K562 (cell line): ENCODE results near the gene CAST. TPM values are rescaled to one million over a fixed set of nuclear protein-coding genes. Genes with fewer than 3 reads are reported as not detected.

Experiments
- ATAC-seq: fragments of 200-7000 bp; cut with Tn5 transposase; 3 replicates; pipeline ENCODE4 v1.9.1; 2020; ENCODE audit warnings: moderate library complexity
- BruUV-seq: library from RNA; stranded (reverse); fragments of 400-500 nt; replicated peaks from 2 replicates; lab custom pipeline; 2021; lab: Mats Ljungman, UMichigan
- CTCF ChIA-PET: fragments of 300-600 bp; formaldehyde crosslinking; extraction: SDS; loops from one replicate; lab custom pipeline; 2021; ENCODE audit warnings: low intra/inter-chr PET ratio; lab: Yijun Ruan, JAX
- POLR2A ChIA-PET: fragments of 300-600, 350-650 bp; sonication (Branson Sonifier 250); formaldehyde crosslinking; extraction: SDS; loops from one replicate; lab custom pipeline; 2021; ENCODE audit warnings: antibody characterized with exemption, inconsistent platforms; lab: Yijun Ruan, JAX
- DNase-seq, 4 experiments: peaks; one replicate each; pipeline versions ENCODE4 v3.0.0 to v3.0.0-alpha.2; 2011 to 2018; ENCODE audit warnings: low spot score in 3 of 4, mixed read lengths in 3 of 4; ENCODE audit errors: extremely low read depth in 1 of 4
- FAIRE-seq: peaks from 2 replicates; lab custom pipeline; 2011; peaks lifted over from hg19 to GRCh38; lab: Jason Lieb, UNC
- H2AFZ ChIP-seq: 2 replicates; pipeline ENCODE4 v1.6.0; 2011; ENCODE audit warnings: low read depth, low read length, control low read depth, inconsistent platforms
- H3K27ac ChIP-seq: fragments of 200-600 bp; 3 replicates; pipeline ENCODE4 v1.8.0; 2011; ENCODE audit warnings: low read depth, mild to moderate bottlenecking, control low read depth, inconsistent platforms, low read length, moderate library complexity, mixed read lengths; ENCODE audit errors: extremely low read depth
- H3K27me3 ChIP-seq, 2 experiments: fragments of 300-600 bp in 1 of 2; 2 replicates in 1 of 2; 3 replicates in 1 of 2; pipeline versions ENCODE4 v1.6.0 to v1.8.0; 2011; ENCODE audit warnings: inconsistent platforms in 2 of 2, low read length in 2 of 2, mild to moderate bottlenecking in 1 of 2, mixed read lengths in 1 of 2, moderate library complexity in 1 of 2; ENCODE audit not compliant: control insufficient read depth in 2 of 2, insufficient read depth in 2 of 2
- H3K36me3 ChIP-seq: fragments of 300-600 bp; 3 replicates; pipeline ENCODE4 v1.8.0; 2011; ENCODE audit warnings: mild to moderate bottlenecking, low read length, inconsistent platforms; ENCODE audit not compliant: control insufficient read depth, insufficient read depth
- H3K4me1 ChIP-seq, 2 experiments: fragments of 200-600 bp in 1 of 2; replicated peaks in 1 of 2; 2 replicates in 1 of 2; 3 replicates in 1 of 2; pipeline versions ENCODE4 v1.5.1 to v1.8.0; 2011; ENCODE audit warnings: inconsistent platforms in 2 of 2, low read length in 2 of 2, mild to moderate bottlenecking in 1 of 2, mixed read lengths in 1 of 2, moderate library complexity in 1 of 2; ENCODE audit not compliant: control insufficient read depth in 2 of 2, insufficient read depth in 2 of 2
- H3K4me2 ChIP-seq: 2 replicates; pipeline ENCODE4 v1.6.1; 2011; ENCODE audit warnings: low read length, control low read depth, inconsistent platforms, mixed read lengths; ENCODE audit not compliant: insufficient read depth
- H3K4me3 ChIP-seq: fragments of 200-600 bp; sonication (generic), shearing (Covaris generic); 2 replicates; pipeline ENCODE4 v1.5.1; 2016; ENCODE audit warnings: control low read depth, inconsistent platforms
- H3K79me2 ChIP-seq: fragments of 200-600 bp; 3 replicates; pipeline ENCODE4 v1.8.0; 2011; ENCODE audit warnings: low read length, inconsistent platforms; ENCODE audit not compliant: control insufficient read depth, insufficient read depth
- H3K9ac ChIP-seq, 2 experiments: 2 replicates each; pipeline versions ENCODE4 v1.6.0 to v1.6.1; 2011; ENCODE audit warnings: low read depth in 2 of 2, low read length in 2 of 2, control low read depth in 1 of 2, inconsistent platforms in 1 of 2, mild to moderate bottlenecking in 1 of 2, mixed read lengths in 1 of 2; ENCODE audit not compliant: insufficient read depth in 1 of 2
- H3K9me1 ChIP-seq: one replicate; pipeline ENCODE4 v1.6.0; 2011; ENCODE audit warnings: inconsistent platforms, mild to moderate bottlenecking, low read length, moderate library complexity; ENCODE audit not compliant: control insufficient read depth, insufficient read depth
- H3K9me3 ChIP-seq: replicated peaks from 2 replicates; pipeline ENCODE4 v1.5.1; 2011; ENCODE audit warnings: low read depth, low read length, inconsistent platforms; ENCODE audit not compliant: control insufficient read depth, insufficient read depth
- H4K20me1 ChIP-seq: replicated peaks from 2 replicates; pipeline ENCODE4 v1.6.1; 2011; ENCODE audit warnings: low read length, inconsistent platforms, mixed read lengths; ENCODE audit not compliant: control insufficient read depth, insufficient read depth
- ARID3B ChIP-seq: fragments of 250-450 bp; sonication (Bioruptor Pico); IDR thresholded peaks from 2 replicates; pipeline ENCODE4 v1.4.0; 2020; ENCODE audit warnings: borderline replicate concordance
- ASH1L ChIP-seq: fragments of 450-650 bp; IDR thresholded peaks from 2 replicates; pipeline ENCODE4 v1.6.1; 2018; ENCODE audit warnings: borderline replicate concordance, mild to moderate bottlenecking, low read depth; ENCODE audit not compliant: partially characterized antibody
- CXXC5 ChIP-seq: fragments of 250-450 bp; sonication (Bioruptor Pico); IDR thresholded peaks from 2 replicates; pipeline ENCODE4 v1.8.0; 2022; ENCODE audit warnings: inconsistent platforms, mild to moderate bottlenecking, moderate library complexity
- FOSL1 ChIP-seq: fragments of 200-800 bp; sonication (Bioruptor generic); conservative IDR thresholded peaks from 2 replicates; pipeline ENCODE4 v1.6.1; 2016; ENCODE audit warnings: missing genetic modification characterization, missing compliant biosample characterization
- GATAD2B ChIP-seq: fragments of 450-650 bp; IDR thresholded peaks from 2 replicates; pipeline ENCODE4 v1.6.1; 2017; ENCODE audit warnings: mild to moderate bottlenecking, borderline replicate concordance
- HES1 ChIP-seq: fragments of 450-650 bp; IDR thresholded peaks from 2 replicates; pipeline ENCODE4 v1.6.1; 2016; ENCODE audit warnings: low read depth, mild to moderate bottlenecking, moderate library complexity
- HMGXB4 ChIP-seq: sonication (generic); formaldehyde crosslinking; IDR thresholded peaks from 2 replicates; pipeline ENCODE4 v1.8.1; 2023; ENCODE audit warnings: mild to moderate bottlenecking, missing genetic modification reagents
- MECOM ChIP-seq: fragments of 250-450 bp; sonication (Bioruptor Pico); IDR thresholded peaks from 2 replicates; pipeline ENCODE4 v1.8.0; 2022; ENCODE audit warnings: inconsistent platforms
- NFE2 ChIP-seq: IDR thresholded peaks from 2 replicates; pipeline ENCODE4 v1.6.1; 2014; ENCODE audit warnings: antibody characterized with exemption, low read depth
- NR2F6 ChIP-seq: fragments of 450-650 bp; formaldehyde crosslinking; IDR thresholded peaks from 2 replicates; pipeline ENCODE4 v1.4.0; 2020; ENCODE audit warnings: mild to moderate bottlenecking
- PHB2 ChIP-seq: fragments of 450-650 bp; IDR thresholded peaks from 2 replicates; pipeline ENCODE4 v1.6.1; 2017; ENCODE audit warnings: low read depth
- RFX1 ChIP-seq: fragments of 450-650 bp; IDR thresholded peaks from 2 replicates; pipeline ENCODE4 v1.6.1; 2016; ENCODE audit warnings: mild to moderate bottlenecking, moderate library complexity
- RUNX1 ChIP-seq: sonication (generic); IDR thresholded peaks from 2 replicates; pipeline ENCODE4 v1.6.1; 2016; ENCODE audit warnings: antibody characterized with exemption, low read depth
- YBX1 ChIP-seq: fragments of 450-650 bp; IDR thresholded peaks from 2 replicates; pipeline ENCODE4 v1.7.1; 2016; ENCODE audit warnings: mild to moderate bottlenecking
- ZBED1 ChIP-seq: IDR thresholded peaks from 2 replicates; pipeline ENCODE4 v1.6.1; 2014
- ZNF253 ChIP-seq: fragments of 250-450 bp; sonication (Bioruptor Pico); conservative IDR thresholded peaks from 2 replicates; pipeline ENCODE4 v1.6.1; 2021; ENCODE audit warnings: mild to moderate bottlenecking
- ZNF76 ChIP-seq: fragments of 250-450 bp; sonication (Bioruptor Pico); IDR thresholded peaks from 2 replicates; pipeline ENCODE4 v1.4.0; 2020; ENCODE audit warnings: mild to moderate bottlenecking, moderate library complexity, borderline replicate concordance
- WGBS: fragments of 100-300 bp; shearing (Covaris generic); methylation state at CpG from one replicate; pipeline ENCODE4 v1.1.6; 2016; ENCODE audit warnings: low coverage, mixed read lengths; ENCODE audit not compliant: insufficient coverage; ENCODE audit errors: missing lambda C conversion rate; 5-methylcytosine and 5-hydroxymethylcytosine counted together
- in situ Hi-C: fragments of 300-500 bp; cut with MboI; formaldehyde crosslinking; loops from 4 replicates; pipeline ENCODE4 v1.15.0; 2018; ENCODE audit warnings: inconsistent platforms, mixed read lengths
- intact Hi-C: fragments of 100-400 bp; cut with micrococcal nuclease; formaldehyde crosslinking; loops from 2 replicates; pipeline ENCODE4 v1.14.2; 2022
- polyA plus RNA-seq, 8 experiments: library from polyadenylated mRNA; depleted of rRNA in 4 of 8; stranded (reverse) in 5 of 8; unstranded in 3 of 8; fragments of >200 nt; fragmentation: Nextera tagmentation in 2 of 8; fragmentation: Illumina TruSeq in 1 of 8; extraction: Ambion mirVana in 2 of 8; extraction: Trizol in 1 of 8; gene quantifications; 2 replicates each; pipeline versions ENCODE4 v1.2.1 to v1.2.3, GENCODE V29; 2011 to 2014; ENCODE audit warnings: inconsistent platforms in 1 of 8, missing spikeins in 1 of 8
- total RNA-seq, 7 experiments: library from RNA; depleted of rRNA in 6 of 7; stranded (reverse); fragments of >200 nt in 6 of 7; fragmentation: Illumina TruSeq in 2 of 7; extraction: Trizol in 2 of 7; gene quantifications; 2 replicates each; pipeline versions ENCODE4 v1.2.1 to v1.2.3, GENCODE V29; 2011 to 2021; ENCODE audit warnings: low replicate concordance in 1 of 7
- TF ChIP-seq, protein P1 (sequence below): fragments of 250-450 bp; sonication (Bioruptor Pico); IDR thresholded peaks from 2 replicates; pipeline ENCODE4 v1.8.0; 2022; ENCODE audit warnings: moderate library complexity, mild to moderate bottlenecking, inconsistent platforms

The CAST gene
- total and polyA plus RNA-seq, 9 of the 15 experiments (the other 6 are each of a cell fraction or from before 2014, with no cell fraction given): 55.5 to 136 (median 86.1) TPM

GRCh38 chr5:96645091-96645490, 17.1 kb upstream of the CAST start:
- Histone ChIP-seq H3K9ac (no peak overlapping the region), H3K4me3 (no peak overlapping the region)
- POLR2A ChIA-PET: no interaction called here
- CTCF ChIA-PET: no interaction called here
- DNase-seq: no peak
- no peak for TF ChIP-seq RUNX1
- no peak for TF ChIP-seq ZNF253 (CRISPR knock-in tag)
- no peak for TF ChIP-seq CXXC5
- TF ChIP-seq YBX1: no peak
- TF ChIP-seq ASH1L: no peak
- TF ChIP-seq RFX1: no peak
- TF ChIP-seq GATAD2B: no peak
- no peak for TF ChIP-seq NR2F6
- no peak for TF ChIP-seq ARID3B (CRISPR knock-in tag)
- TF ChIP-seq HES1: no peak
- TF ChIP-seq, protein P1, sequence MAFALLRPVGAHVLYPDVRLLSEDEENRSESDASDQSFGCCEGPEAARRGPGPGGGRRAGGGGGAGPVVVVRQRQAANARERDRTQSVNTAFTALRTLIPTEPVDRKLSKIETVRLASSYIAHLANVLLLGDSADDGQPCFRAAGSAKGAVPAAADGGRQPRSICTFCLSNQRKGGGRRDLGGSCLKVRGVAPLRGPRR (CRISPR knock-in tag): no peak
- TF ChIP-seq NFE2: no peak
- TF ChIP-seq ZBED1: no peak
- no peak for TF ChIP-seq FOSL1 (tag)
- TF ChIP-seq PHB2: no peak
- TF ChIP-seq HMGXB4 (CRISPR knock-in tag): no peak
- no peak for TF ChIP-seq MECOM (CRISPR knock-in tag)
- no peak for TF ChIP-seq ZNF76 (CRISPR knock-in tag)
- TF ChIP-seq, all 486 proteins: peak for 0
- H3K9me1 ChIP-seq: no peaks in the 10 kb centered on the region
- BruUV-seq: no TSS peak
- H3K4me1 ChIP-seq: no peaks in the 10 kb centered on the region; a peak in 1 of 5 replicates
- H4K20me1 ChIP-seq: no peaks in the 10 kb centered on the region
- H2AFZ ChIP-seq: no peak overlapping the region
- in situ Hi-C loops: no loop called here
- WGBS: 6% methylated on average over 7 of the region's 7 CpGs
- H3K4me2 ChIP-seq: no peak overlapping the region
- intact Hi-C loops: no loop called here
- H3K27ac ChIP-seq: no peak overlapping the region
- no peaks in the 10 kb centered on the region for H3K79me2 ChIP-seq
- no peaks in the 10 kb centered on the region for H3K36me3 ChIP-seq
- FAIRE-seq: no peak
- H3K9me3 ChIP-seq: no peaks in the 10 kb centered on the region
- H3K27me3 ChIP-seq: peaks cover 0 to 7% of the 10 kb centered on the region in 2 experiments; a peak in 1 of 5 replicates
- no peak for ATAC-seq
